ENCODE results near the gene HDDC3.
"Not testable (repeated sequence)": the region's sequence is repeated elsewhere in the genome, so short reads cannot be mapped to it uniquely, and the experiment has no call there.

Gene HDDC3

GRCh38 chr15:90909976-90910375, 22.4 kb downstream of the HDDC3 start:
- no peak for DNase-seq (ENCODE audit: low read depth)

GRCh38 chr15:90909449-90909848, 22.9 kb downstream of the HDDC3 start:
- not testable (repeated sequence) for DNase-seq (ENCODE audit: low read depth)

GRCh38 chr15:90907838-90908507, 24.4 kb downstream of the HDDC3 start:
- DNase-seq (ENCODE audit: low read depth) = no peak

- DNase-seq (ENCODE audit: low read depth) = no peak
Measured at GRCh38 chr15:90907051-90907660, 25.2 kb downstream of the HDDC3 start.

- DNase-seq (ENCODE audit: low read depth) = no peak
Measured at GRCh38 chr15:90906181-90906849, 26.0 kb downstream of the HDDC3 start.

- no peak for DNase-seq (ENCODE audit: low read depth)
Measured at GRCh38 chr15:90905306-90906180, 26.8 kb downstream of the HDDC3 start.

GRCh38 chr15:90904746-90905145, 27.6 kb downstream of the HDDC3 start:
- no peak for DNase-seq (ENCODE audit: low read depth)

GRCh38 chr15:90903733-90904536, 28.4 kb downstream of the HDDC3 start:
- no peak for DNase-seq (ENCODE audit: low read depth)

- peak; percentile 76 for DNase-seq (ENCODE audit: low read depth)
Measured at GRCh38 chr15:90902840-90903732, 29.3 kb downstream of the HDDC3 start, which contains the start of gene MAN2A2. MAN2A2 (plus strand) TSS chr15:90903302; CDS start chr15:90904208, 906 bp downstream.

- peak; percentile 50 for DNase-seq (ENCODE audit: low read depth)
Measured at GRCh38 chr15:90902040-90902839, 30.1 kb downstream of the HDDC3 start.

- no peak for DNase-seq (ENCODE audit: low read depth)
Measured at GRCh38 chr15:90901175-90902039, 30.9 kb downstream of the HDDC3 start.

- DNase-seq (ENCODE audit: low read depth) = not testable (repeated sequence)
Measured at GRCh38 chr15:90897131-90897655, 35.2 kb downstream of the HDDC3 start.

- no peak for DNase-seq (ENCODE audit: low read depth)
Measured at GRCh38 chr15:90895571-90896117, 36.7 kb downstream of the HDDC3 start.

GRCh38 chr15:90893175-90894090, 38.9 kb downstream of the HDDC3 start:
- DNase-seq (ENCODE audit: low read depth) = no peak

- no peak for DNase-seq (ENCODE audit: low read depth)
Measured at GRCh38 chr15:90892498-90893174, 39.7 kb downstream of the HDDC3 start.

GRCh38 chr15:90892023-90892422, 40.3 kb downstream of the HDDC3 start:
- DNase-seq (ENCODE audit: low read depth) = no peak
